ENCODE data around the gene MRPL52. TPM values are rescaled to one million over a fixed set of nuclear protein-coding genes. Genes with fewer than 3 reads are reported as not detected.

Gene MRPL52
- total RNA-seq, 2 donors from 2014 or later = 29.3 to 45.1 TPM

- intact Hi-C loops (cut with DNase I) = no loop called here
- peak overlapping the region; percentile 47 to 67 for H3K4me3 ChIP-seq
- H3K4me1 ChIP-seq = peaks cover 28% of the 10 kb centered on the region
- peak overlapping the region; percentile 78 to 88 (median 86) for H3K27ac ChIP-seq
- H3K36me3 ChIP-seq (replicated peaks in 1 of 2; ENCODE audit: insufficient read depth in 1 of 2, low read depth in 2 of 2) = peaks cover 0 to 18% of the 10 kb centered on the region in 2 donors
- no peaks in the 10 kb centered on the region for H3K9me3 ChIP-seq
- WGBS, 2 donors = 29 to 45% methylated on average over 14 to 25 of the region's 25 CpGs
- peak in 3 of 4 donors; percentile 41 to 53 (median 46) for DNase-seq
- ATAC-seq = peak; percentile 12
- peak in 1 of 3 donors; percentile 41 for TF ChIP-seq POLR2A (IDR thresholded peaks at IDR 0.05)
- TF ChIP-seq CTCF (IDR thresholded peaks at IDR 0.05) = no peak
- H3K27me3 ChIP-seq = no peaks in the 10 kb centered on the region
Observed at GRCh38 chr14:22837750-22838538, 8.3 kb downstream of the MRPL52 start.

GRCh38 chr14:22838631-22839041 is 8.9 kb downstream of the MRPL52 start:
- no peak for ATAC-seq
- WGBS, 2 donors = 40 to 72% methylated on average over 6 of the region's 6 CpGs
- TF ChIP-seq CTCF (IDR thresholded peaks at IDR 0.05) = no peak
- TF ChIP-seq POLR2A (IDR thresholded peaks at IDR 0.05) = no peak
- H3K4me1 ChIP-seq = peaks cover 28% of the 10 kb centered on the region
- no peaks in the 10 kb centered on the region for H3K27me3 ChIP-seq
- peaks cover 0 to 16% of the 10 kb centered on the region in 2 donors for H3K36me3 ChIP-seq (replicated peaks in 1 of 2; ENCODE audit: insufficient read depth in 1 of 2, low read depth in 2 of 2)
- intact Hi-C loops (cut with DNase I) = no loop called here
- no peak overlapping the region for H3K4me3 ChIP-seq
- DNase-seq = peak in 1 of 4 donors; percentile 40
- no peaks in the 10 kb centered on the region for H3K9me3 ChIP-seq
- peak overlapping the region in 3 of 4 donors; percentile 86 to 88 (median 87) for H3K27ac ChIP-seq

- ATAC-seq = no peak
- peak overlapping the region in 3 of 4 donors; percentile 86 to 88 (median 87) for H3K27ac ChIP-seq
Observed at GRCh38 chr14:22839159-22839779, 9.6 kb downstream of the MRPL52 start.

GRCh38 chr14:22841311-22841710 is 11.6 kb downstream of the MRPL52 start:
- no peak for TF ChIP-seq POLR2A (IDR thresholded peaks at IDR 0.05)
- TF ChIP-seq CTCF (IDR thresholded peaks at IDR 0.05) = no peak
- intact Hi-C loops (cut with DNase I) = no loop called here
- 95 to 96% methylated on average over 6 to 9 of the region's 9 CpGs for WGBS, 2 donors
- H3K27me3 ChIP-seq = no peaks in the 10 kb centered on the region
- DNase-seq (peak in 1 of 4 donors; percentile 8), ATAC-seq (no peak)
- peaks cover 12 to 20% of the 10 kb centered on the region in 2 donors for H3K36me3 ChIP-seq (replicated peaks in 1 of 2; ENCODE audit: insufficient read depth in 1 of 2, low read depth in 2 of 2)
- no peaks in the 10 kb centered on the region for H3K9me3 ChIP-seq
- no peak overlapping the region for H3K27ac ChIP-seq
- H3K4me1 ChIP-seq = peaks cover 20% of the 10 kb centered on the region
- H3K4me3 ChIP-seq = no peak overlapping the region

More at GRCh38 chr14:22839159-22839779, 9.6 kb downstream of the MRPL52 start:
- H3K36me3 ChIP-seq (replicated peaks in 1 of 2; ENCODE audit: insufficient read depth in 1 of 2, low read depth in 2 of 2) = peaks cover 0 to 15% of the 10 kb centered on the region in 2 donors
- H3K4me3 ChIP-seq = no peak overlapping the region
- no peaks in the 10 kb centered on the region for H3K27me3 ChIP-seq
- H3K9me3 ChIP-seq = no peaks in the 10 kb centered on the region
- DNase-seq = no peak
- 71 to 74% methylated on average over 6 of the region's 6 CpGs for WGBS, 2 donors
- intact Hi-C loops (cut with DNase I) = no loop called here
- peaks cover 28% of the 10 kb centered on the region for H3K4me1 ChIP-seq
- TF ChIP-seq CTCF (IDR thresholded peaks at IDR 0.05) (no peak), POLR2A (IDR thresholded peaks at IDR 0.05) (no peak)

All from body of pancreas (tissue), 4 donors.